SK-N-SH (cell line): ENCODE results near the gene UCHL3. TPM values are rescaled to one million over a fixed set of nuclear protein-coding genes. Genes with fewer than 3 reads are reported as not detected.

Source experiments
- CTCF ChIA-PET: fragments of 300-600, 350-600 bp; formaldehyde crosslinking; extraction: SDS; loops from one replicate; lab custom pipeline; 2021; lab: Yijun Ruan, JAX
- POLR2A ChIA-PET: fragments of 350-600 bp; sonication (Branson Sonifier 250); formaldehyde crosslinking; extraction: SDS; loops from one replicate; lab custom pipeline; 2020; ENCODE audit warnings: antibody characterized with exemption, inconsistent platforms; lab: Yijun Ruan, JAX
- DNase-seq: peaks from one replicate; pipeline ENCODE4 v3.0.0; 2012
- H2AFZ ChIP-seq: fragments of 200-600 bp; sonication (generic); 2 replicates; pipeline ENCODE4 v1.8.1; 2016; ENCODE audit warnings: antibody characterized with exemption, mild to moderate bottlenecking, low read depth
- H3F3A ChIP-seq: fragments of 200-600 bp; sonication (generic); replicated peaks from 2 replicates; pipeline ENCODE3; 2016; ENCODE audit warnings: antibody characterized with exemption, mild to moderate bottlenecking; ENCODE audit not compliant: insufficient read depth
- H3K27ac ChIP-seq, 2 experiments: fragments of 200-500 bp in 1 of 2; fragments of 200-600 bp in 1 of 2; sonication (Bioruptor generic) in 1 of 2; sonication (generic), shearing (Covaris generic) in 1 of 2; 2 replicates each; pipeline versions ENCODE4 v1.5.1 to v1.6.1; 2014 to 2016; ENCODE audit warnings: low read depth in 2 of 2, inconsistent platforms in 1 of 2, low read length in 1 of 2, mild to moderate bottlenecking in 1 of 2, mixed read lengths in 1 of 2
- H3K27me3 ChIP-seq: fragments of 200-600 bp; sonication (generic), shearing (Covaris generic); 2 replicates; pipeline ENCODE4 v1.6.1; 2016; ENCODE audit warnings: mixed run types; ENCODE audit not compliant: insufficient read depth
- H3K36me3 ChIP-seq, 2 experiments: fragments of 200-500 bp in 1 of 2; fragments of 200-600 bp in 1 of 2; sonication (Bioruptor generic) in 1 of 2; sonication (generic) in 1 of 2; replicated peaks in 1 of 2; 2 replicates each; pipeline versions ENCODE3 to v1.5.1; 2014 to 2016; ENCODE audit warnings: low read length in 1 of 2, mild to moderate bottlenecking in 1 of 2; ENCODE audit not compliant: insufficient read depth in 2 of 2, control insufficient read depth in 1 of 2
- H3K4me1 ChIP-seq, 2 experiments: fragments of 200-500 bp in 1 of 2; fragments of 200-600 bp in 1 of 2; sonication (Bioruptor generic) in 1 of 2; sonication (generic), shearing (Covaris generic) in 1 of 2; 2 replicates each; pipeline versions ENCODE4 v1.5.1 to v1.6.1; 2014 to 2016; ENCODE audit warnings: low read depth in 1 of 2, low read length in 1 of 2, mixed run types in 1 of 2; ENCODE audit not compliant: insufficient read depth in 2 of 2, control insufficient read depth in 1 of 2
- H3K4me2 ChIP-seq: fragments of 200-600 bp; sonication (generic), shearing (Covaris generic); 2 replicates; pipeline ENCODE4 v1.6.1; 2017; ENCODE audit warnings: mixed run types
- H3K4me3 ChIP-seq, 2 experiments: fragments of 200-500 bp in 1 of 2; fragments of 200-600 bp in 1 of 2; sonication (Bioruptor generic) in 1 of 2; sonication (generic), shearing (Covaris generic) in 1 of 2; 2 replicates each; pipeline versions ENCODE4 v1.5.1 to v1.8.1; 2014 to 2016; ENCODE audit warnings: low read depth in 2 of 2, inconsistent platforms in 1 of 2, low read length in 1 of 2, mild to moderate bottlenecking in 1 of 2, mixed read lengths in 1 of 2, moderate library complexity in 1 of 2
- H3K79me2 ChIP-seq: fragments of 200-600 bp; sonication (generic); 2 replicates; pipeline ENCODE4 v1.8.1; 2017; ENCODE audit warnings: mild to moderate bottlenecking; ENCODE audit not compliant: insufficient read depth
- H3K9ac ChIP-seq: fragments of 200-600 bp; sonication (generic); 2 replicates; pipeline ENCODE4 v1.6.1; 2017; ENCODE audit warnings: mixed run types
- H3K9me2 ChIP-seq: fragments of 200-600 bp; sonication (generic); 2 replicates; pipeline ENCODE4 v1.6.1; 2017; ENCODE audit warnings: mixed run types
- H3K9me3 ChIP-seq: fragments of 200-600 bp; sonication (generic); 2 replicates; pipeline ENCODE4 v1.6.1; 2017; ENCODE audit warnings: mixed run types, mild to moderate bottlenecking, moderate library complexity
- H4K20me1 ChIP-seq: fragments of 200-600 bp; sonication (generic); 2 replicates; pipeline ENCODE4 v1.6.1; 2017; ENCODE audit warnings: mild to moderate bottlenecking, mixed run types; ENCODE audit not compliant: insufficient read depth
- CHD2 ChIP-seq: fragments of 150-350 bp; IDR thresholded peaks from 2 replicates; pipeline ENCODE4 v1.6.1; 2018; ENCODE audit warnings: low read length; ENCODE audit not compliant: partially characterized antibody
- EP300 ChIP-seq, 2 experiments: IDR thresholded peaks; 2 replicates each; pipeline versions ENCODE4 v1.4.0 to v1.6.1; 2012; ENCODE audit warnings: borderline replicate concordance in 1 of 2, low read depth in 1 of 2, low read length in 1 of 2
- FOXJ3 ChIP-seq: sonication (generic); formaldehyde crosslinking; IDR thresholded peaks from 2 replicates; pipeline ENCODE4 v1.5.1; 2020; ENCODE audit warnings: mild to moderate bottlenecking, missing genetic modification reagents
- NRF1 ChIP-seq: IDR thresholded peaks from 2 replicates; pipeline ENCODE4 v1.6.1; 2012; ENCODE audit warnings: low read depth, mild to moderate bottlenecking, low read length
- SMC3 ChIP-seq: IDR thresholded peaks from 2 replicates; pipeline ENCODE4 v1.6.1; 2012; ENCODE audit warnings: low read depth, low read length, improper control_type of control experiment
- YY1 ChIP-seq: IDR thresholded peaks from 2 replicates; pipeline ENCODE4 v1.4.0; 2012; ENCODE audit warnings: low read depth, mild to moderate bottlenecking
- WGBS: methylation state at CpG from one replicate; pipeline ENCODE4 v1.1.6; 2017; ENCODE audit warnings: low lambda C conversion rate; 5-methylcytosine and 5-hydroxymethylcytosine counted together
- polyA plus RNA-seq, 3 experiments: library from polyadenylated mRNA; depleted of rRNA; stranded (reverse); fragments of >200 nt; gene quantifications; 2 replicates each; pipeline ENCODE4 v1.2.3, GENCODE V29; 2012
- TF ChIP-seq, protein P1 (sequence below): IDR thresholded peaks from 2 replicates; pipeline ENCODE4 v1.4.0; 2012; ENCODE audit warnings: low read depth, borderline replicate concordance
- TF ChIP-seq, protein P2 (sequence below): IDR thresholded peaks from 2 replicates; pipeline ENCODE4 v1.6.1; 2012; ENCODE audit warnings: mild to moderate bottlenecking, low read depth, low read length, moderate library complexity

The UCHL3 gene
- polyA plus RNA-seq, 1 of the 3 experiments (the other 2 are of a cell fraction): 28.8 TPM

DNA sequence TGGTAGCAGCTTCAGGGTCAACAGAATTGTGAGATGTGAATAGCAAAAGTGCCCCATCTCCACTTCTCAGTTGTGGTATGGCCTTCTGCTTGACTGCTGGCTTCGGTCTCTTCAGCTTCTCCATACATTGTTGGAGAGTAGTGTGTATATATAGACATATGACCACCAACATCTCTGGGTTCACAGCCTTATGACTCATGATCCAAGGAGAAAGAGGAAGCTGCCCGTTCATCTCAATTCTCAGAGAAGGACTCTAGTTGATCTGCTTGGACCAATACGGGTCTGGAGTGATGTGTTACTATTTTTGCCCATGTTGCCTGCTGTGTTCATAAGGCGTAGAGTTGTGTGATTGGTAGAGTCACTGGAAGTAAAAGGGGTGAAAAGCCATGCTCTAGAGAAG, 8.3 kb upstream of the UCHL3 start:
- Histone ChIP-seq H3F3A (peaks cover 10% of the 10 kb centered on the region), H3K9me2 (no peaks in the 10 kb centered on the region), H3K9ac (no peak overlapping the region), H3K27me3 (no peaks in the 10 kb centered on the region), H3K9me3 (no peaks in the 10 kb centered on the region), H3K4me3 (no peak overlapping the region), H3K27ac (no peak overlapping the region), H3K79me2 (peaks cover 13% of the 10 kb centered on the region), H3K36me3 (peaks cover 0 to 3% of the 10 kb centered on the region in 2 experiments), H3K4me1 (peaks cover 0 to 8% of the 10 kb centered on the region in 2 experiments; a peak in 2 of 4 replicates), H4K20me1 (no peaks in the 10 kb centered on the region), H2AFZ (no peak overlapping the region), H3K4me2 (no peak overlapping the region)
- WGBS: 95% methylated on average over 4 of the region's 4 CpGs
- no peak for TF ChIP-seq NRF1
- no peak for TF ChIP-seq FOXJ3 (CRISPR knock-in tag)
- no peak for TF ChIP-seq YY1
- TF ChIP-seq, protein P1, sequence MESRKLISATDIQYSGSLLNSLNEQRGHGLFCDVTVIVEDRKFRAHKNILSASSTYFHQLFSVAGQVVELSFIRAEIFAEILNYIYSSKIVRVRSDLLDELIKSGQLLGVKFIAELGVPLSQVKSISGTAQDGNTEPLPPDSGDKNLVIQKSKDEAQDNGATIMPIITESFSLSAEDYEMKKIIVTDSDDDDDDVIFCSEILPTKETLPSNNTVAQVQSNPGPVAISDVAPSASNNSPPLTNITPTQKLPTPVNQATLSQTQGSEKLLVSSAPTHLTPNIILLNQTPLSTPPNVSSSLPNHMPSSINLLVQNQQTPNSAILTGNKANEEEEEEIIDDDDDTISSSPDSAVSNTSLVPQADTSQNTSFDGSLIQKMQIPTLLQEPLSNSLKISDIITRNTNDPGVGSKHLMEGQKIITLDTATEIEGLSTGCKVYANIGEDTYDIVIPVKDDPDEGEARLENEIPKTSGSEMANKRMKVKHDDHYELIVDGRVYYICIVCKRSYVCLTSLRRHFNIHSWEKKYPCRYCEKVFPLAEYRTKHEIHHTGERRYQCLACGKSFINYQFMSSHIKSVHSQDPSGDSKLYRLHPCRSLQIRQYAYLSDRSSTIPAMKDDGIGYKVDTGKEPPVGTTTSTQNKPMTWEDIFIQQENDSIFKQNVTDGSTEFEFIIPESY: no peak
- TF ChIP-seq, protein P2, sequence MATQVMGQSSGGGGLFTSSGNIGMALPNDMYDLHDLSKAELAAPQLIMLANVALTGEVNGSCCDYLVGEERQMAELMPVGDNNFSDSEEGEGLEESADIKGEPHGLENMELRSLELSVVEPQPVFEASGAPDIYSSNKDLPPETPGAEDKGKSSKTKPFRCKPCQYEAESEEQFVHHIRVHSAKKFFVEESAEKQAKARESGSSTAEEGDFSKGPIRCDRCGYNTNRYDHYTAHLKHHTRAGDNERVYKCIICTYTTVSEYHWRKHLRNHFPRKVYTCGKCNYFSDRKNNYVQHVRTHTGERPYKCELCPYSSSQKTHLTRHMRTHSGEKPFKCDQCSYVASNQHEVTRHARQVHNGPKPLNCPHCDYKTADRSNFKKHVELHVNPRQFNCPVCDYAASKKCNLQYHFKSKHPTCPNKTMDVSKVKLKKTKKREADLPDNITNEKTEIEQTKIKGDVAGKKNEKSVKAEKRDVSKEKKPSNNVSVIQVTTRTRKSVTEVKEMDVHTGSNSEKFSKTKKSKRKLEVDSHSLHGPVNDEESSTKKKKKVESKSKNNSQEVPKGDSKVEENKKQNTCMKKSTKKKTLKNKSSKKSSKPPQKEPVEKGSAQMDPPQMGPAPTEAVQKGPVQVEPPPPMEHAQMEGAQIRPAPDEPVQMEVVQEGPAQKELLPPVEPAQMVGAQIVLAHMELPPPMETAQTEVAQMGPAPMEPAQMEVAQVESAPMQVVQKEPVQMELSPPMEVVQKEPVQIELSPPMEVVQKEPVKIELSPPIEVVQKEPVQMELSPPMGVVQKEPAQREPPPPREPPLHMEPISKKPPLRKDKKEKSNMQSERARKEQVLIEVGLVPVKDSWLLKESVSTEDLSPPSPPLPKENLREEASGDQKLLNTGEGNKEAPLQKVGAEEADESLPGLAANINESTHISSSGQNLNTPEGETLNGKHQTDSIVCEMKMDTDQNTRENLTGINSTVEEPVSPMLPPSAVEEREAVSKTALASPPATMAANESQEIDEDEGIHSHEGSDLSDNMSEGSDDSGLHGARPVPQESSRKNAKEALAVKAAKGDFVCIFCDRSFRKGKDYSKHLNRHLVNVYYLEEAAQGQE: no peak
- ChIA-PET POLR2A (no interaction called here), CTCF (interaction anchor here (0.9 kb wide), 1 partner anchor 59 kb away, joined by 4 read pairs; the partner anchor contains the start of gene TBC1D4)
- DNase-seq: no peak

DNA sequence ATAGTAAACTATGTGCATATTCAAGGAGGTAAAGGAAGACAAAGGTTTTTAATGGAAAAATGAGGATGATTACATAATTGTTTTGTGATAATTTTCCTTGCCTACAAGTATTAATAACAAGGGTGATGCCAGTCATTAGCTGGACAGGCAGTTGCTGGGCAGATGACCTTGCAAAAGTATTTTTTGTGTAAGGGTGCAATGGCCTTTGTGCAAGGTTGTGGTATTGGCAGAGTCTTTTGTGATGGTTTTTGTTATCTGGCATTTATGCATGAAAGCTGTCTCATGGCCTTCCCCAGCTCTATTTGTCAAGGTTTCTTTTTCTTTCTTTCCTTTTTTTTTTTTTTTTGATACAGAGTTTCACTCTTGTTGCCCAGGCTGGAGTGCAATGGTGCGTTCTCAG, 7.6 kb upstream of the UCHL3 start:
- POLR2A ChIA-PET: no interaction called here
- CTCF ChIA-PET: interaction anchor here (0.9 to 2.0 kb wide), 2 partner anchors 59 to 169 kb away, joined by 4 to 7 read pairs; partner anchors contain the start of gene TBC1D4
- peaks cover 10% of the 10 kb centered on the region for H3F3A ChIP-seq
- no peak overlapping the region for H2AFZ ChIP-seq
- H3K9me3 ChIP-seq: no peaks in the 10 kb centered on the region
- no peaks in the 10 kb centered on the region for H4K20me1 ChIP-seq
- H3K9me2 ChIP-seq: no peaks in the 10 kb centered on the region
- no peak overlapping the region for H3K9ac ChIP-seq
- no peak overlapping the region for H3K4me2 ChIP-seq
- H3K36me3 ChIP-seq: no peaks in the 10 kb centered on the region
- H3K4me1 ChIP-seq: peaks cover 0 to 2% of the 10 kb centered on the region in 2 experiments; a peak in 2 of 4 replicates
- WGBS: 100% methylated on average over 1 of the region's 1 CpG
- TF ChIP-seq CHD2: no peak
- TF ChIP-seq SMC3: no peak
- TF ChIP-seq EP300 (IDR thresholded peaks at IDR 0.05; ENCODE audit: borderline replicate concordance in 1 of 2, low read depth in 1 of 2, low read length in 1 of 2): no peak
- TF ChIP-seq, all 33 proteins: peak for 0
- Histone ChIP-seq H3K79me2 (peaks cover 6% of the 10 kb centered on the region), H3K27ac (no peak overlapping the region), H3K4me3 (no peak overlapping the region), H3K27me3 (no peaks in the 10 kb centered on the region)
- DNase-seq: no peak
